Activated CD8-positive, alpha-beta memory T cell treated with anti-CD3 and anti-CD28 coated beads, Interleukin-2, amount 50 U/mL, for 48 hours (primary cell): ENCODE results near the gene ATP4B.
"Not testable (repeated sequence)": the region's sequence is repeated elsewhere in the genome, so short reads cannot be mapped to it uniquely, and the experiment has no call there.

Source experiments
- DNase-seq: peaks from one replicate; pipeline ENCODE4 v3.0.0-alpha.2; 2020

The ATP4B gene

GRCh38 chr13:113623491-113624234, 34.3 kb downstream of the ATP4B start:
- DNase-seq, result no peak

- DNase-seq, result no peak
Measured at GRCh38 chr13:113622791-113623490, 35.1 kb downstream of the ATP4B start.

- DNase-seq, result not testable (repeated sequence)
Measured at GRCh38 chr13:113621986-113622550, 35.9 kb downstream of the ATP4B start.

- DNase-seq, result not testable (repeated sequence)
Measured at GRCh38 chr13:113621498-113621897, 36.5 kb downstream of the ATP4B start.

- DNase-seq, result no peak
Measured at GRCh38 chr13:113621046-113621445, 37.0 kb downstream of the ATP4B start.

GRCh38 chr13:113620036-113620796, 37.8 kb downstream of the ATP4B start:
- no peak for DNase-seq

GRCh38 chr13:113618455-113618854, 39.5 kb downstream of the ATP4B start:
- DNase-seq, result no peak

- no peak for DNase-seq
Measured at GRCh38 chr13:113617961-113618360, 40.0 kb downstream of the ATP4B start.

GRCh38 chr13:113616991-113617749, 40.8 kb downstream of the ATP4B start:
- DNase-seq, result no peak

GRCh38 chr13:113616281-113616906, 41.6 kb downstream of the ATP4B start:
- DNase-seq, result no peak

GRCh38 chr13:113613789-113614379, 44.1 kb downstream of the ATP4B start:
- DNase-seq, result no peak

- DNase-seq, result no peak
Measured at GRCh38 chr13:113612607-113613006, 45.4 kb downstream of the ATP4B start.

GRCh38 chr13:113611996-113612395, 46.0 kb downstream of the ATP4B start:
- DNase-seq, result no peak

GRCh38 chr13:113610266-113610665, 47.7 kb downstream of the ATP4B start:
- DNase-seq, result no peak

GRCh38 chr13:113609616-113610015, 48.4 kb downstream of the ATP4B start:
- no peak for DNase-seq

GRCh38 chr13:113608967-113609533, 48.9 kb downstream of the ATP4B start:
- DNase-seq, result no peak

- DNase-seq, result no peak
Measured at GRCh38 chr13:113607889-113608635, 49.9 kb downstream of the ATP4B start.

- no peak for DNase-seq
Measured at GRCh38 chr13:113607056-113607888, 50.7 kb downstream of the ATP4B start.

GRCh38 chr13:113605866-113606438, 52.0 kb downstream of the ATP4B start:
- no peak for DNase-seq
